ENCODE results near the gene OTUB1. TPM values are rescaled to one million over a fixed set of nuclear protein-coding genes. Genes with fewer than 3 reads are reported as not detected.

The OTUB1 gene
- total RNA-seq, 1 donor from 2014 or later = 71.0 TPM

GRCh38 chr11:63974259-63975143 is 11.7 kb upstream of the OTUB1 start, which contains the start of gene COX8A:
TSS of gene COX8A (plus strand) at chr11:63974620. CDS start at chr11:63974681, 61 bp downstream.
- DNase-seq (ENCODE audit: low read depth) = peak; percentile 100

GRCh38 chr11:63978551-63979239 is 7.5 kb upstream of the OTUB1 start:
- DNase-seq (ENCODE audit: low read depth) = no peak

- DNase-seq (ENCODE audit: low read depth) = no peak
These were observed 6.8 kb upstream of the OTUB1 start for GRCh38 chr11:63979426-63979825.

GRCh38 chr11:63985812-63986155 is 454 bp upstream of the OTUB1 start:
- no peak for DNase-seq (ENCODE audit: low read depth)

- no peak for DNase-seq (ENCODE audit: low read depth)
These were observed 785 bp downstream of the OTUB1 start for GRCh38 chr11:63986932-63987513.

GRCh38 chr11:63991558-63991957 is 5.3 kb downstream of the OTUB1 start:
- DNase-seq (ENCODE audit: low read depth) = no peak

- no peak for DNase-seq (ENCODE audit: low read depth)
These were observed 6.9 kb downstream of the OTUB1 start for GRCh38 chr11:63993100-63993499.

GRCh38 chr11:63993993-63994392 is 7.8 kb downstream of the OTUB1 start:
- no peak for DNase-seq (ENCODE audit: low read depth)

- no peak for DNase-seq (ENCODE audit: low read depth)
These were observed 10.3 kb downstream of the OTUB1 start for GRCh38 chr11:63996512-63996911.

GRCh38 chr11:63997104-63997700 is 11.0 kb downstream of the OTUB1 start:
- no peak for DNase-seq (ENCODE audit: low read depth)

- DNase-seq (ENCODE audit: low read depth) = no peak
These were observed 11.6 kb downstream of the OTUB1 start for GRCh38 chr11:63997801-63998337.

GRCh38 chr11:63998558-63999348 is 12.5 kb downstream of the OTUB1 start:
- no peak for DNase-seq (ENCODE audit: low read depth)

- DNase-seq (ENCODE audit: low read depth) = peak; percentile 56
These were observed 13.2 kb downstream of the OTUB1 start for GRCh38 chr11:63999349-64000025.

GRCh38 chr11:64000026-64000739 is 13.9 kb downstream of the OTUB1 start:
- DNase-seq (ENCODE audit: low read depth) = no peak

GRCh38 chr11:64000740-64001483 is 14.7 kb downstream of the OTUB1 start:
- no peak for DNase-seq (ENCODE audit: low read depth)

GRCh38 chr11:64001484-64002420 is 15.5 kb downstream of the OTUB1 start:
- peak; percentile 43 for DNase-seq (ENCODE audit: low read depth)

- peak; percentile 96 for DNase-seq (ENCODE audit: low read depth)
These were observed 17.8 kb downstream of the OTUB1 start for GRCh38 chr11:64003807-64004589.
